NOMO-1 treated with DMSO at 0.1 percent for 48 hours (cell line): ENCODE measurements around the gene REST.
"Not testable (repeated sequence)": the region's sequence is repeated elsewhere in the genome, so short reads cannot be mapped to it uniquely, and the experiment has no call there.

Experiments
- DNase-seq: peaks from one replicate; lab custom pipeline; 2025; ENCODE audit not compliant: unreplicated experiment; lab: John Stamatoyannopoulos, UW

REST gene

DNA sequence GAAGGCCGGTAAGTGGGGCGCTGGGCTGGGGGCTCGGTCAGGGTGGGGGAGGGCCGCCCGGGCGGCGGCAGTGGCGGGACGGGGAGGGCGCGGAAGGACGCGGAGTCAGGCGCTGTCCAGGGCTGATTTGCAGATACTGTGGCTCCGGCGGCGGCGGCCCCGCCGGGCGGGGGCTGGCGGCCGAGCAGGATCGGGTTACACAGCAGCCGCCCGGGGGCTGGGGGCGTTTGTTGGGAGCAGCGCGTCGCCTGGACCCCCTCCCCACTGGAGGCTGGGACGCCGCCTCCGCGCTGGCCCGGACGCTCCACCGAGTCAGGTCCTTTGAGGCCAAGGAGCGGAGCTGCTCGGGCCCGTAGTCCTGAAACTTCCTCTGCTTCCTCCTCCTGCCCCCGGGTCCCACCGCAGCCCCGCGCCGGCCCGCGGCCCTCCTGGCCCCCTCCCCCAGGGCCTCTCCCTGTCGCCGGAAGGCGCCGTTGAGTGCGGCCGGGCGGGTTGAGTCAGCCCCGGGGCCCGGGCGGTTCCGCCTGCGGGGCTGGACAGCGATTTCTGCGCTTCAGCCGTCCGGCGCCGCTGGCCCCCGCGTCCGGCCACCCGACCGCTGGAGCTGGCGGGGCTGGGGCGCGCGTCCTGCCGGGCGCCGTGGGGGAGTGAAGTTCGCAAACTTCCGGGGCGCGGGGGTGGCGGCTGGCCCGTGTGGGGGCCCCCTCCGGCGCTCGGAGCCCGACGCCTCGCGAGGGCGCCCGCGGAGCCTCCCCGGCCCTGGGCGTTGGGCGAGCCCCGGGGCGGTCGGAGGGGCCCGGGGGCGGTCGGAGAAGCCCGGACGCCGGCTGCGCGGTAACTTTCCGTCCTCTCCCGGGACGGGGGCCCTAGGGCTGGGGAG is 746 bp downstream of the REST start:
- peak; percentile 62 for DNase-seq

DNA sequence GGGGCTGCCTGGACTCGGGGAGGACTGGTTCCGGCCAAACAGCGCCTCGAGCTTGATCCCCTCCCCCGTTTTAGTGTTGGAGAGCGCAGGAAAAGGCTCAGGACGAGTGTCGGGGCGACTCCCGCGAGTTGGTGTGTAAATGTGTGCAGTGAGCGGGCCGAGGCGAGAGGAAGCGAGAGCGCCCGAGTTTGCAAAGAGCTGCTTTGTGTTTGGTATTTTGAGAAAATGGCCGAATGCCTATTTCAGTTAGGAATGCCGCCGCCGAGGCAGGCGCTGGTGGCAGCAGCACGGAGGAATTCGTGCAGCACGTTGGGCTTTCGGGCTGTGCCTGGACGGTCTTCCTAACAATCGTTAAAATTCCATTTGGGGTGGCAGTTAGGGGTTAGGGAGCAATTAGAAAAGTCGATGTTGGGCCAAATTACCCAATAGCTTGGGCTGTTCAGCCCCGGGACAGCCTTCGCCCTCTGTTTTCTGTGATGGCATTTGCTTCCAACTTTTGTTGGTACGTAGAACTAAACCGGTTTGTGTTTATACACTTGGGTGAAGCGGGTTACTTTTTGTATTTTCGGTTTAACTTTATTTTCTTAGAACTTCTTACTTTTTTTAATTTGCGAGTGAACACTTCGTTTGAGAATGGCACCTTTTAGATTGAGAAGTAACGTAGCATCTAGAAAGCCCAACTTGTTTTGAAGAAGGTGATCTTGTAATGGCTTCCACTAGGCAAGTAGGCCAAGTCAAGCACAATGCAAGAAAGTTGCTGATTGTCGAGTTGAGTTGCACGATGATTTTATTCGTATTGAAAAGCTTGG is 1.6 kb downstream of the REST start:
- DNase-seq = peak; percentile 60

DNA sequence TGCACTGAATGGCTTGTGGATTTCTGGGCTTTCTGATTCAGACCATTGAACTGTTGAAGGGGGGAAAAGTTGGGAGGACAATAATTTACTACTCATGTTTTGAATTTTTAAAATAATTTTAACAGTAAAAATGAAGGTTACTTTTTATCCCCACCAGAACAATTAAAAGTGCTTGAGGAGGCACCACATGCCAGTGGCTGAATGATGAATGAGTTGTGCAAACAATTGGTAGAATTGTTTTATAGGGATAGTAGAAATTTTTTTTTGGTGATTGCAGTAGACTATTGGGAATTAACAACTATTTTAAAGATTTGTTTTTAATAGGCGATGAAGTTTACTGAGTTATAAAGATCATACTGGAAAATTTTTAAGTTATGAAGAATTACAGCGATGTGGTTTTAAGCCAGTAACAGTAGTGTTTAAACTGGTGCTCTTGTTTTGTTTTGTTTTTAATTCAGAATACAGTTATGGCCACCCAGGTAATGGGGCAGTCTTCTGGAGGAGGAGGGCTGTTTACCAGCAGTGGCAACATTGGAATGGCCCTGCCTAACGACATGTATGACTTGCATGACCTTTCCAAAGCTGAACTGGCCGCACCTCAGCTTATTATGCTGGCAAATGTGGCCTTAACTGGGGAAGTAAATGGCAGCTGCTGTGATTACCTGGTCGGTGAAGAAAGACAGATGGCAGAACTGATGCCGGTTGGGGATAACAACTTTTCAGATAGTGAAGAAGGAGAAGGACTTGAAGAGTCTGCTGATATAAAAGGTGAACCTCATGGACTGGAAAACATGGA is 2.7 kb downstream of the REST start:
- no peak for DNase-seq

DNA sequence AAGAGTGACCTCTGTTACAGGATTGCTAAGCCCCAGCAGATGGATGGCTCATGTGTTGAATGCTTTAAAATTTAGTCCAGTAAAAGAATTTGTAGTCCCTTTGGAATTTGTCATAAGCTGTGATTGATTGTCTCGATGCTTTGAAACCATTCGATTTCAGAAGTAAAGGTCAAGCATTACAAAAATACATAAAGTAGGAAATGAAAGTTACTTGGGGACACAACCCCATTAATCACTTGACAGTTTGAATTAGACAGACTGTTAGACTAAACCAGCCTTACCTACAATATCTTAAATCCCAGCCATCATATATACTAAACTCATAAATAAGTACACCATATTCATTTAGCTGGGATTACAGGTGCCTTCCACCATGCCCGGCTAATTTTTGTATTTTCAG is 6.6 kb downstream of the REST start:
- DNase-seq = no peak

DNA sequence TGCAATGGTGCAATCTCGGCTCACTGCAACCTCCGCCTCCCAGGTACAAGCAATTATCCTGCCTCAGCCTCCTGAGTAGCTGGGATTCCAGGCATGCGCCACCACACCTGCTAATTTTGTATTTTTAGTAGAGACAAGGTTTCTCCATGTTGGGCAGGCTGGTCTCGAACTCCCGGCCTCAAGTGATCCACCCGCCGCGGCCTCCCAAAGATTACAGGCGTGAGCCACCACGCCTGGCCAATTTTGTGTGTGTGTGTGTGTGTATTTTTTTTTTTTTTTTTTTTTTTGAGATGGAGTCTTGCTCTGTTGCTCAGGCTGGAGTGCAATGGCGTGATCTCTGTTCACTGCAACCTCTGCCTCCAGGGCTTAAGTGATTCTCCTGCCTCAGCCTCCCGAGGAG is 7.3 kb downstream of the REST start:
- not testable (repeated sequence) for DNase-seq

DNA sequence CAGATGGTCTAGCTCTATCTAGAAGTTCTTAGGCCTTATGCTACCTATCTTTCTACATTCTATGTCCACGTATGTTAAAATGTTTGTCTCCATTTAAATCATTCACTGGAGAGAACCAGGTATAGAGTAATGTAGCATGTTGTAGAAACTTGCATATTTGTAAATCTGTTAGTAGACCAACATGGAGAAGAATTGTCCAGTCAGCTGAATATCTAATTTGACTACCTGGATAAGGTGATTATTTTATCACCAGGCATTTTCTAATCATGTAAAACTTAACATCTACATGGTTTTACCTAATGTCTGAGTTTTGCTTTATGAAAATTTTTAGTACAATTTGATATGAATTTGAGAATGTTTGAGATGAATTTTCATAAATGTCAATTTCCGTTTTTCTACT is 19.5 kb downstream of the REST start:
- DNase-seq = no peak

DNA sequence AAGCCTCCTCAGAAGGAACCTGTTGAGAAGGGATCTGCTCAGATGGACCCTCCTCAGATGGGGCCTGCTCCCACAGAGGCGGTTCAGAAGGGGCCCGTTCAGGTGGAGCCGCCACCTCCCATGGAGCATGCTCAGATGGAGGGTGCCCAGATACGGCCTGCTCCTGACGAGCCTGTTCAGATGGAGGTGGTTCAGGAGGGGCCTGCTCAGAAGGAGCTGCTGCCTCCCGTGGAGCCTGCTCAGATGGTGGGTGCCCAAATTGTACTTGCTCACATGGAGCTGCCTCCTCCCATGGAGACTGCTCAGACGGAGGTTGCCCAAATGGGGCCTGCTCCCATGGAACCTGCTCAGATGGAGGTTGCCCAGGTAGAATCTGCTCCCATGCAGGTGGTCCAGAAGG is 22.9 kb downstream of the REST start:
- no peak for DNase-seq

DNA sequence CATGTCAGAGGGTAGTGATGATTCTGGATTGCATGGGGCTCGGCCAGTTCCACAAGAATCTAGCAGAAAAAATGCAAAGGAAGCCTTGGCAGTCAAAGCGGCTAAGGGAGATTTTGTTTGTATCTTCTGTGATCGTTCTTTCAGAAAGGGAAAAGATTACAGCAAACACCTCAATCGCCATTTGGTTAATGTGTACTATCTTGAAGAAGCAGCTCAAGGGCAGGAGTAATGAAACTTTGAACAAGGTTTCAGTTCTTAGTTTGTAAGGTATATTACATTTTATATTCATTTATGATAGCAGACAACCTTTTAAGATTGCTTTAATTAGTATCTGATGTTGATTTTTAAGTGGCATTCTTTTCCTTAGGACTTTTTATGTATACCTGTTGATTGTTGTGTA is 24.2 kb downstream of the REST start:
- DNase-seq = no peak

DNA sequence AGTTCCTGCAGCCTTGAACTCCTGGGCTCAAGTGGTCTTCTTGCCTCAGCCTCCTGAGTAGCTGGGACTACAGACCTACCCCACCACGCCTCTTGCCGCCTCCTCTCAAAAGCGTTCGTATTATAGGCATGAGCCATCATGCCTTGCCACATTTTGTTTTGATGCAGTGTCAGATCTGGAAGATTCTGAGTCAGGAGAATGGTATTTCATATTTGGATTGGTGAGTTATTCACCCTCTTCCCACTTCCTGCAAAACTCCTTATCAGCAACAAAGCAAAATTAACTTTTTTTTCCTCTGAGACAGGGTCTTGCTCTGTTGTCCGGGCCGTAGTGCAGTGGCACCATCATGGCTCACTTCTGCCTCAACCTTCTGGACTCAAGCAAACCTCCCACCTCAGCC is 29.6 kb downstream of the REST start:
- DNase-seq = no peak

DNA sequence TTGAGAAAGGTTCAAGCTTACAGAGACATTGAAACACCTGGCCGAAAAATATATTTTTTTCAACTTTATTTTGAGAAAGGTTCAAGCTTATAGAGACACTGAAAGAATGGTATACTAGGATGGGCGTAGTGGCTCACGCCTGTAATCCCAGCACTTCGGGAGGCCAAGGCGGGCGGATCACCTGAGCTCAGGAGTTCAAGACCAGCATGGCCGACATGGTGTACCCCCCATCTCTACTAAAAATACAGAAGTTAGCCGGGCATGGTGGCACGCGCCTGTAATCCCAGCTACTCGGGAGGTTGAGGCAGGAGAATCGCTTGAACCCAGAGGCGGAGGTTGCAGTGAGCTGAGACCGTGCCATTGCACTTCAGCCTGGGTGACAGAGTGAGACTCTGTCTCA is 32.1 kb downstream of the REST start:
- not testable (repeated sequence) for DNase-seq

DNA sequence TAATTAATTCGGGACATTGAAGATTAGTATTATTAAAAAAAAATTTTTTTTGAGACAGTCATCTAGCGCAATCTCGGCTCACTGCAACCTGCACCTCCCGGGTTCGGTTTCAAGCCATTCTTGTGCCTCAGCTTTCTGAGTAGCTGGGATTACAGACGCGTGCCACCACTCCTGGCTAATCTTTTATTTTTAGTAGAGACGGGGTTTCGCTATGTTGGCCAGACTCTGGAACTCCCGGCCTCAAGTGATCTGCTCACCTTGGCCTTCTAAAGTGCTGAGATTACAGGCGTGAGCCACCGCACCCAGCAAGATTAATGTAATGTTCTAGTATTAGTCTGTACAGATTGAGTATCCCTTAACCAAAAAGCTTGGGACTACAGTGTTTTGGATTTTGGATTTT is 32.7 kb downstream of the REST start:
- DNase-seq = no peak

DNA sequence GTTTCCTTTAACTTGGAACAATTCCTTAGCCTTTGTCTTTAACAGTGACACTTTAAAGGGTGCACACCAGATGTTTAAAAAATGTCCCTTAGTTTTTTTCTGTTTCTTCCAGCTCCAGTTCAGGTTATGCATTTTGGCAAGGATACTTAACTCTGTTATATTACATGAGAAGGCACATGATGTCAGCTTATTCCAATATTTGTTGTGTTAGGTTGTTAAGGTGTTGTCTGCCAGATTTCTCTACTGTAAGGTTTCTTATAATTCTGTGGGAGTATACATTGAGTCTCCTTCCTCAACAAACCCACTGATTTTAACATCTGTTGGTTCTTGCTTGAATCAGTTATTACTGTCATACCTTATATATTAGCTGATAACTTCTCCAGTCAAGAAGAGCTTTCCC is 33.3 kb downstream of the REST start:
- DNase-seq = no peak

DNA sequence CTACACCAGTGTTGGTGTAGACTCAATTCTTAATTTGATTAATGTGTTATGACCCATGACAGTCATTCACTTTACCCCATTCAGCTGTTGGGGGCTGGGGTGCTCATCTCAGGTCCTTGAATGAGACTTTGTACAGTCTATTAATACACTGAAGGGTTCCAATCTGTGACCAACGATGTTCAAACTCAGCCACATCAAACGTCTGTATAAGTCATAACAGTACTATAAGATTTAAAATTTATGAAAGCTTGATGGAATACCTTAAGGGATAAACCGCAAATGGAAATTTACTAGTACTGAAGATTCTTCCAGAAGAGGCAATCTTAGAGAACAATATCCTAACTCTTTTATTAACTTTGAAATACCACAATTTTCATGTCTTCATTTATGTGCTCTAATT is 33.7 kb downstream of the REST start:
- DNase-seq = no peak

DNA sequence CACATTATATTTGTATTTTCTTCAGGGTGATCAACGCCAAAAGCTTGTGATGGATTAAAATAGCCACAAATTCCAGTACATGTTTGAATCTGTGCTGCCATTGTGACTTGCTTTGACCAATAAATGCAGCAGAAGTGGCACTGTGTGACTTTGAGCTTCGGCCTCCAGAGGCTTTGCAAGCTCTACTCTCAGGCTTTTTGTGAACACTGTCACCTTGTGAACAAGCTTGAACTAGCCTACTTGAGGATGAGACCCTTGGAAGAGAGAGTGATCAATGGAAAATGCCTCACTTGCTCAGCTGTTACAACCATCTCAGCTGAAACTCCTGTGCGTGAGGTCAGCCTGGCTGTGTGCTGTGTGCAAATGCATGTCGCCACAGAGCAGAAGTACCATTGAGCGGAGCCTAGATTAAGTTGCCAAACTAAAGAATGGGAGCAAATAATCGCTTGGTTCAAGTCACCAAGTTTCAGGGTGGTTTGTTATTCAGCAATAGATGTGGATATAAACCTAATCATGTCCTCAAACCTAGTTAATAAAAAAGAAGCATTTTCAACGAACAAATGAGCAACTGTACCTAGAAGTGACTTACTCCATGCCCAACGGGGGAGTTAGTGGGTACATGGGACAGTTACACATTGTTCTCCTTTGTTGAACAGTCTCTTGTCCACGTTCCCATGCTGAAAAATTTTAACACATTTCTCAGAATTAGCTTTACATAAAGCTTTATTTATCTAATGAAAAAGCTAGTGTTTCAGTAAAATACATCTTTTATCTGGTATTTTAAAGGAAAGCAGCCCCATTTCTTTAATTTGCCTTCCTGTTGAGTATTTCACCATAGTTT is 46.2 kb downstream of the REST start:
- no peak for DNase-seq

DNA sequence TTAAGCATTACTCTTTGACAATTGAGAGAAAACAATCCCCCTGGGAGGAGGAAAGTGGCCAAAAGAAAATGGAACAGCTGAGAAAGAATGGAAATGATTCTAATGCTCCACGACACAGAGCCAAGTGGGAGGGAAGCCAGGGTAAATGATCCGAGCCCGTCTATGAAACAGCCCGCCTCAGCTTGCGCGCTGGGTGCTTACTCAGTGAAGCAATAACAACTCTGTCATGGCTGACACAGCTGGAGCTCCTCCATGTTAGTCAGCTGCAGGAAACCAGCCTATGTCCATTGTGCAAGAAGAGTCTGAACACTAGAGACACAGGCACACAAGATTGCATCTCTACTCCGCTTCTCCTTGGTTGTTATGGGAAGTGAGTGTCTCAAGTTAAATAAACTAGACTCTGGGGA is 50.4 kb downstream of the REST start:
- DNase-seq = peak; percentile 98

DNA sequence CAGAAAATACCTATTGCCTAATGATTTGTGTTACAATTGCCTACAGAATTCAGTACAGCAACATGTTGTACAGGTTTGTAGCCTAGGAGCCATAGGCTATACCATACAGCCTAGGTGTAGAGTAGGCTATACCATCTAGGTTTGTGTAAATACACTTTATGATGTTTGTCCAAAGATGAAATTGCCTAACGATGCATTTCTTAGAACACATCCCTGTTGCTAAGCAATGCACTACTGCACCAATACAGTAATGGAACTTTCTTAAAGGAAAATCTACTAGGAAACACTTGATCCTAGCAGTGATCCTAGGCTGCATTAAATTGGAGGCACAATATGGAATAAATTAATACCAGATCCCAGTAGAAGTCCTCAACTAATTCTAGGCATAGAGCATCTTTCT is 51.4 kb downstream of the REST start:
- no peak for DNase-seq

DNA sequence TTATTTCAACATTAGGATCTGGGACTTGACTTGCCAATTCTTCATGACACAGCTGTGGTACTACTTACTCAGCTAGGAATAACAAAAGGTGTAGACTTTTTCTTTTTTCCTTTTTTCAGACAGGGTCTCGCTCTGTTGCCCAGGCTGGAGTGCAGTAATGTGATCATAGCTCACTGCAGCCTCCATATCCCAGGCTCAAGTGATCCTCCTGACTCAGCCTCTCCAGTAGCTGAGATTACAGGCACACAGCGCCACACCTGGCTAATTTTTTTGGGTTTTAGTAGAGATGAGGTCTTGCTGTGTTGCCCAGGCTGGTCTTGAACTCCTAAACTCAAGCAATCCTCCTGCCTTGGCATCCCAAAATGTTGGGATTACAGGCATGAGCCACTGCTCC is 53.4 kb downstream of the REST start:
- no peak for DNase-seq

DNA sequence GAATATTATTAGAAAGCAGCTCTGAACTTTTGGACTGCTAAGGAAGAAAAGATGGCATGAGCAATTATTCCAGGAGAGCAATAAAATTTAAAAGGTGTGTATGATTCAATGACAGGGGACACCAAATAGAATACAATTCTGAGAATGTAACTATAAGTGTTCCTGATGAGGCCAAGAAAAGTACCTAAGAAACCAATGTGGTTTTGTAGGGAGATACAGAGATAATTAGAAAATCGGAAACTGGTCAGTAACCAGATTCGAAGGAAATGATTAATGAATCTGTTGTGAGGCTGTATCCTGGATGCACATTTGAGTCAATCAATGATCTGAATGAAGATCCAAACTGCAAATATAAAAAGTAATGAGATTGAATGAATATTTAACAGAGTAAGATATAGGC is 63.7 kb downstream of the REST start:
- no peak for DNase-seq

DNA sequence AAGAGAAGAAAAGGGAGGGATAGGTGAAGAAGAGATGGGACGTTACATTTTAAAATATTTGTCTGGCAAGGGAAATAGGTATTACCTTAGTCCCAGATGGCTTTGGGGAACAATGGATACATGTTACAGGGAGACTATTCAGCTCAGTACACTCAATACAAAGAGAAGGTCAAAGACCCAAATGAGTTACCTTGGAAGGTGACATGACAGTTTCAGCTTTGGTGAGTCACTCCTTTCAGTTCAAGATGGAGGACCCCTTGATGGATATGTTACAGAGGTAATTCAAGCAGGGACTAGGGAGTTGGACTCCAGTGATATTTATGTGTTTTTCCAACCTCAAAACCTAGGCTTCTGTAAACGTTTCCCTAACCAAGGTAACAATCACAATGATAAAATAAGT is 64.7 kb downstream of the REST start:
- DNase-seq = no peak

DNA sequence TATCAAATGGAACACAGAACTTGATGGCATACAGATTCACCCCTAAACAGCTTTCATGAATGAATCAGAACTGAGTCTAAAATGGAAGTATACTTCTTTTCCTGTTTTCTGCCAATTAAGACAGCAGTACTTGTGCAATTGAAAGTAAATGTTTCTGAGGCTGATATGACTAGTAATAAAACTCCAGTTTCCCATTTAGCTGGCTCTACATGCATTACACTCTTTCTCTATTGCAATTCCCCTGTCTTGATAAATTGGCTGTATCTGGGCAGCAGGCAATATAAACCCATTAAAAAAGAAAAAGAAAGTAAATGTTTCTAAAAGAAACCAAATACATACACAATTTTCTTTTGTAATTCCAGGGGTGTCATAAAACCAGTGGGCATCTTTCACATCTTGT is 65.1 kb downstream of the REST start:
- no peak for DNase-seq

DNA sequence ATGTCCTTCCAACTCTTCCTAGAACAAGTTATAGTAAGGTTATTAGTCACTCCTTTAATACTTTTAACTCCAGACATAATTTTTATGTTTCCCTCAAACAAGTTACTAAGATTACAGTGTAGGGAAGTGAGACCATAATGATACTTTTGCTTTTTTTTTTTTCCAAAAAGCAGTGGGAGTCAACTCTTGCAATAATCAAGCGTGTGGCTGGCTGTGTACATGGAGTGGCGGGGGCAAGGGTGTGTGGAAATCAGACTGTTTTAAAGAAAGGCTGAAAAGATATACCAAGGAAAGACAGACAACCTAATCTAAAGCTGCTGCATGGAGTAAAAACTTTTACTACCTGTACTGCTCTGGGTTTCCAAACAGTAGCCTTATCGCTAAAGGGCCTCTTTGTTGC is 65.6 kb downstream of the REST start:
- DNase-seq = no peak
